Nephron progenitor cell (in vitro differentiated cells): ENCODE measurements around the gene ZNF850.

ENCODE experiments used
- DNase-seq: peaks from one replicate; pipeline ENCODE4 v3.0.0; 2021
- H3K27ac Mint-ChIP-seq: 2 replicates; pipeline ENCODE4 v1.8.0; 2021; ENCODE audit warnings: mild to moderate bottlenecking, moderate library complexity, mixed read lengths
- H3K27me3 Mint-ChIP-seq: 2 replicates; pipeline ENCODE4 v1.8.0; 2021; ENCODE audit warnings: mild to moderate bottlenecking, low read depth, mixed read lengths; ENCODE audit not compliant: poor library complexity
- H3K36me3 Mint-ChIP-seq: 2 replicates; pipeline ENCODE4 v1.8.0; 2021; ENCODE audit warnings: low read depth, mixed read lengths
- H3K4me1 Mint-ChIP-seq: 2 replicates; pipeline ENCODE4 v1.8.0; 2021; ENCODE audit warnings: mixed read lengths
- H3K4me3 Mint-ChIP-seq: 2 replicates; pipeline ENCODE4 v1.8.0; 2021; ENCODE audit warnings: mild to moderate bottlenecking, moderate library complexity, mixed read lengths
- H3K9me3 Mint-ChIP-seq: 2 replicates; pipeline ENCODE4 v1.8.0; 2021; ENCODE audit warnings: mild to moderate bottlenecking, moderate library complexity, mixed read lengths
- TF ChIP-seq, protein P1 (sequence below): fragments of 200-600 bp; sonication (generic); IDR thresholded peaks from 2 replicates; pipeline ENCODE4 v1.5.0; 2021; ENCODE audit warnings: antibody characterized with exemption

ZNF850 gene

DNA sequence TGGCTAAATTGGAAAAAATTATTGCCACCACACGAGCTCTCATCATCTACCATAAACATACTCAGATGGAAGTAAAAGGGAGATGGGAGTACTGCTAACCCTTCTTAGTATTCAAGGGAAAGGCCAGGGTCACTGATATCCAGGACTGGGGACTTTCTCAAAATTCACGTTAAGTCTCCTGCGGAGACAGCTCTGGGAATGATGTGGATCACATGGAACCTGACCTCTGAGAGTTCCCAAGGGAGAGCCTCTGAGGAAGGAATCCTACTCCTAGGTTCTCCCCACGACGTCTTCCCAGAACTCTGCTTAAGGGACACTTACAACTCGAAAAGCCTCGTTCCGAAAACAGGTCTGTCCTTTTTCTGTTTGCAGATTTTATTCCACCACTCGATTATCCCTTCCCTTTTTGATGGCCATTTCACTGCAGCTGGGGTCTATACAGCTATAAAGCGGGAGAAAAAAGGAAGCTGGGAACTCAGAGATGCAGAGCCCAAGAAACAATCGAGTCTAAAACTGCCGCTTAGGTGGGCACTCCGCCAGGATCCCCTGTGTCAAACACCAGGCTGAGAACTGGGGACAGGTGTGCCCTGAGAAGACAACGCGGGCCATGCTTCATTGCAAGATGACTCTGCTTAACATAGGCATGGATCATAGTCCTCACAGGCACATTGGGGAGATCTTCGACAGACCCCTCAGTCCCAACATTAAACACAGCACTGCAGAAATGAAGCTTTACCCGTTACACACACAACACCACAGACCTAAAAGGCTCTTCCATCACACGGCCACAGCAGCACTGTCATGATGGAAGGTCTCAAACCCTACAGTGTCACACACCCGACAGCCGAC lies 86.0 kb downstream of the ZNF850 start:
- Mint-ChIP-seq H3K36me3 (peaks cover 84% of the 10 kb centered on the region), H3K4me1 (peaks cover 28% of the 10 kb centered on the region), H3K27ac (peak overlapping the region; percentile 5), H3K27me3 (peaks cover 10% of the 10 kb centered on the region), H3K9me3 (peaks cover 78% of the 10 kb centered on the region), H3K4me3 (peak overlapping the region; percentile 99)
- no peak for DNase-seq
- TF ChIP-seq, protein P1, sequence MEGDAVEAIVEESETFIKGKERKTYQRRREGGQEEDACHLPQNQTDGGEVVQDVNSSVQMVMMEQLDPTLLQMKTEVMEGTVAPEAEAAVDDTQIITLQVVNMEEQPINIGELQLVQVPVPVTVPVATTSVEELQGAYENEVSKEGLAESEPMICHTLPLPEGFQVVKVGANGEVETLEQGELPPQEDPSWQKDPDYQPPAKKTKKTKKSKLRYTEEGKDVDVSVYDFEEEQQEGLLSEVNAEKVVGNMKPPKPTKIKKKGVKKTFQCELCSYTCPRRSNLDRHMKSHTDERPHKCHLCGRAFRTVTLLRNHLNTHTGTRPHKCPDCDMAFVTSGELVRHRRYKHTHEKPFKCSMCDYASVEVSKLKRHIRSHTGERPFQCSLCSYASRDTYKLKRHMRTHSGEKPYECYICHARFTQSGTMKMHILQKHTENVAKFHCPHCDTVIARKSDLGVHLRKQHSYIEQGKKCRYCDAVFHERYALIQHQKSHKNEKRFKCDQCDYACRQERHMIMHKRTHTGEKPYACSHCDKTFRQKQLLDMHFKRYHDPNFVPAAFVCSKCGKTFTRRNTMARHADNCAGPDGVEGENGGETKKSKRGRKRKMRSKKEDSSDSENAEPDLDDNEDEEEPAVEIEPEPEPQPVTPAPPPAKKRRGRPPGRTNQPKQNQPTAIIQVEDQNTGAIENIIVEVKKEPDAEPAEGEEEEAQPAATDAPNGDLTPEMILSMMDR, result no peak

DNA sequence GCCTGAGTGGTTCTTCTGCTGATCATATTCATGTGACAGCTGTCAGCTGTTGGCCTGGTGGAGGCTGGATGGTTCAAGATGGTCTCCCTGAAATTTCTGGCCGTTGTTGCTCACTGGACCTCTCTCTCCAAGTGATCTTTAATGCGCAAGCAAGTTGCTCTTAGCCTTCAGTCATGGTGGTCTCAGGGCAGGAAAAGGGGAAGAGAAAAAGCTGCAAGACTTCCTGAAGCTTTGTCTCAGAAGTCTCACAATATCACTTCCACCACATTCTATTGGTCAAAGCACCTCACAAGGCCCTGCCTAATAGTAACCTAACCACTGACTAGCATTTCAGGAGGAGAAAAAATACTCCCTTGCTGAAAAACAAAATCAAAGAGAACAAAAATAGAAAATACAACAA lies 86.8 kb downstream of the ZNF850 start:
- DNase-seq, result no peak
- H3K4me3 Mint-ChIP-seq, result peak overlapping the region; percentile 99
- peaks cover 78% of the 10 kb centered on the region for H3K9me3 Mint-ChIP-seq
- TF ChIP-seq, protein P1, result no peak
- peaks cover 28% of the 10 kb centered on the region for H3K4me1 Mint-ChIP-seq
- peaks cover 84% of the 10 kb centered on the region for H3K36me3 Mint-ChIP-seq
- peaks cover 10% of the 10 kb centered on the region for H3K27me3 Mint-ChIP-seq
- H3K27ac Mint-ChIP-seq, result no peak overlapping the region

DNA sequence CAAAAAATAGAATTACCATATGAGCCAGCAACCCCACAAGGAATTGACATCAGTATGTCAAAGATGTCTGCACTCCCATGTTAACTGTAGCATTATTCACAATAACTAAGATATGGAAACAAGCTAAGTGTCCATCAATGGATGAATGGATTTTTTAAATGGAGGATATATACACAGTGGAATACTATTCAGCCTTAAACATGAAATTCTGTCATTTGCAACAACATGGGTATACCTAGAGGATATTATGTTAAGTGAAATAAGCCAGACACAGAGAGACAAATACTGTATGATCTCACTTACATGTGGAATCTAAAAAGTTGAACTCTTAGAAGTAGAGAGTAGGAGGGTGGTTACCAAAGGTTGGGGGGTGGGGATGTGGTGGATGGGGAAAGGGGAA lies 93.2 kb downstream of the ZNF850 start:
- Mint-ChIP-seq H3K27ac (no peak overlapping the region), H3K4me1 (no peaks in the 10 kb centered on the region), H3K27me3 (peaks cover 2% of the 10 kb centered on the region), H3K9me3 (peaks cover 73% of the 10 kb centered on the region), H3K4me3 (no peak overlapping the region), H3K36me3 (peaks cover 75% of the 10 kb centered on the region)
- DNase-seq, result no peak
- TF ChIP-seq, protein P1, result no peak

DNA sequence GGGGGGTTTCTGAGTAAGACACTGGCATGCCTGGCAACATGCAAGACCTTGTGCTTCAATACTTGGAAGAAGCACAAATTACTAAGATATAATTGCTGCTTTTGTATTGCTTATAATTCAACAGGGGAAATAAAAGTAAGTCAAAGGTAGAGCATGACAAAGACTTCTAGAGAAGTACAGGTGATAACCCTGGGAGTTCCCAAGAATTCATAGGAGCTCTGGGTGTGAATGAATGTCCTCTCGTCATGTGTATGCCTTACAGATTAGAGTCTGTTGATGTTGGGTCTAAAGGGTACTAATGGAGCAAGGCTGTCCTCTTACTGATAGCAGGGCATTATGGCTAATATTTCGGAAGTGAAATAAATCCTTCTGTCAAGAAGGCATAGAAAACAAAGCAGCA lies 98.4 kb downstream of the ZNF850 start:
- H3K4me1 Mint-ChIP-seq, result no peaks in the 10 kb centered on the region
- TF ChIP-seq, protein P1, result no peak
- H3K27me3 Mint-ChIP-seq, result peaks cover 3% of the 10 kb centered on the region
- DNase-seq, result no peak
- H3K27ac Mint-ChIP-seq, result no peak overlapping the region
- peaks cover 77% of the 10 kb centered on the region for H3K36me3 Mint-ChIP-seq
- no peak overlapping the region for H3K4me3 Mint-ChIP-seq
- peaks cover 78% of the 10 kb centered on the region for H3K9me3 Mint-ChIP-seq

DNA sequence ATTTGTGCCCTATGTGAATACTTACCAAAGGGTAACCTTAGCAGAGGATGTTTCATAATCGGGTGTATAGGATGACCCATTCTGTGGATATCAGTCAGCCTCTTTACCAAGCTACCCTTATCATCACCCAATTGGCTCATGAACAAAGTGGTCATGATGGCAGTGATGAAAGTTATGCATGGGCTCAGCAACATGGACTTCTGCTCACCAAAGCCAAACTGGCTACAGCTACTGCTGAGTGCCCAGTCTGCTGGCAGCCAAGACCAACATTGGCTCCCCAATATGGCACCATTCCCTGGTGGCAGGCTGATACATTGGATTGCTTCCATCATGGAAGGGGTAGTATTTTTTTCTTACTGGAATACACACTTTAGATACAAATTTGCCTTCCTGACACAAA lies 100.2 kb downstream of the ZNF850 start:
- Mint-ChIP-seq H3K4me3 (no peak overlapping the region), H3K9me3 (peaks cover 75% of the 10 kb centered on the region), H3K36me3 (peaks cover 72% of the 10 kb centered on the region), H3K27ac (no peak overlapping the region), H3K27me3 (peaks cover 8% of the 10 kb centered on the region), H3K4me1 (no peaks in the 10 kb centered on the region)
- TF ChIP-seq, protein P1, result no peak
- no peak for DNase-seq

DNA sequence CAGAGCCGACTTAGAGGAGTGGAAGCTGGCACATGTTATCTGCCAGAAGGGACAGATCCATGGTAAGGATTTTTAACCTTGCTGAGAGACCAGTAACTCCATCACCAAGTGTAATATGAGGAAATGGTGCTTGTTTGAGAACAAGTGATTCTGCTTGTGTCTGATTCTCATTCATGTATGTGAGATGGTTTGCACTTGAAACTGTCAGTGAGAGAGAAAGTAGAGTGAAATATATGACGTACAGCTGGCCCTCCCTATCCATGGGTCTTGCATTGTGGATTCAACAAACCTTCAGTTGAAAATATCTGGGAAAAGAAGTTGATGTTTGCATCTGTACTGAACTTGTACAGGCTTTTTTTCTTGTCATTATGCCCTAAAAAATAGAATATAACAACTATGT lies 104.0 kb downstream of the ZNF850 start:
- Mint-ChIP-seq H3K36me3 (peaks cover 89% of the 10 kb centered on the region), H3K9me3 (peaks cover 90% of the 10 kb centered on the region), H3K4me1 (peaks cover 24% of the 10 kb centered on the region), H3K27me3 (peaks cover 15% of the 10 kb centered on the region), H3K4me3 (peak overlapping the region; percentile 64), H3K27ac (no peak overlapping the region)
- TF ChIP-seq, protein P1, result no peak
- no peak for DNase-seq
